Measurements from ENCODE around the gene CNOT4.

GRCh38 chr7:135389971-135390370 lies 119.9 kb downstream of the CNOT4 start:
- TF ChIP-seq NRF1 (IDR thresholded peaks at IDR 0.05; ENCODE audit: low read depth, low read length) (no peak), USF2 (IDR thresholded peaks at IDR 0.05; ENCODE audit: low read length) (no peak), CTCF (IDR thresholded peaks at IDR 0.05; ENCODE audit: control extremely low read depth in 1 of 3, insufficient read depth in 1 of 3, low read depth in 1 of 3, low read length in 3 of 3) (no peak), MAX (IDR thresholded peaks at IDR 0.05) (no peak), EP300 (IDR thresholded peaks at IDR 0.05; ENCODE audit: borderline replicate concordance in 1 of 2, low read depth in 2 of 2, low read length in 2 of 2) (no peak)
